ENCODE data around the gene CBLN3.
A peak's percentile ranks its signal among the peaks of the same experiment; 100 is the strongest.

The CBLN3 gene

DNA sequence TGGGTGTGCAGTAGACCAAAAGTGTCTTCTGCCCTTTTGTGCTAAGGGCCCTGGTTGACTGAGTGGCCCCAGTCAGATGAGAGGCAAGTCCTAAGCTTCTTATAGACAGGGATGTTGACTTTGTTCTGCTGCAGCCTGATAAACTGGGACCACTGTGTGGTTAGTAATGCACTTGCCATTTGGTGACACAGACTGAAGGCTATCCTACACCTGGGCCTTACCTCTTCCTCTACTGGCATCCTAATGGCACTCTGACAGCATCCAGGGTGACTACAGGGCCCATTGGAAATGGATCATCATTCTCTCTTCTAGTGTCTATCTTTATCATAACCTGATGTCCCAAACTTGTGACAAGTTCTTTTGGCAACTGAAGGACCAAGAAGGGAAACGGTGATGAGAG is 9.8 kb upstream of the CBLN3 start:
- in situ Hi-C loops (cut with HindIII; ENCODE audit: low sequenced_read_pairs) = loop anchor here (10.0 kb wide), 1 partner anchor 104 kb away; the partner anchor contains the start of genes ADCY4 and RIPK3
- no peak overlapping the region for H3K4me3 ChIP-seq (ENCODE audit: low read depth, low read length)
- DNase-seq (ENCODE audit: low read depth, low spot score) = no peak
- TF ChIP-seq, protein P1, sequence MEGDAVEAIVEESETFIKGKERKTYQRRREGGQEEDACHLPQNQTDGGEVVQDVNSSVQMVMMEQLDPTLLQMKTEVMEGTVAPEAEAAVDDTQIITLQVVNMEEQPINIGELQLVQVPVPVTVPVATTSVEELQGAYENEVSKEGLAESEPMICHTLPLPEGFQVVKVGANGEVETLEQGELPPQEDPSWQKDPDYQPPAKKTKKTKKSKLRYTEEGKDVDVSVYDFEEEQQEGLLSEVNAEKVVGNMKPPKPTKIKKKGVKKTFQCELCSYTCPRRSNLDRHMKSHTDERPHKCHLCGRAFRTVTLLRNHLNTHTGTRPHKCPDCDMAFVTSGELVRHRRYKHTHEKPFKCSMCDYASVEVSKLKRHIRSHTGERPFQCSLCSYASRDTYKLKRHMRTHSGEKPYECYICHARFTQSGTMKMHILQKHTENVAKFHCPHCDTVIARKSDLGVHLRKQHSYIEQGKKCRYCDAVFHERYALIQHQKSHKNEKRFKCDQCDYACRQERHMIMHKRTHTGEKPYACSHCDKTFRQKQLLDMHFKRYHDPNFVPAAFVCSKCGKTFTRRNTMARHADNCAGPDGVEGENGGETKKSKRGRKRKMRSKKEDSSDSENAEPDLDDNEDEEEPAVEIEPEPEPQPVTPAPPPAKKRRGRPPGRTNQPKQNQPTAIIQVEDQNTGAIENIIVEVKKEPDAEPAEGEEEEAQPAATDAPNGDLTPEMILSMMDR (IDR thresholded peaks at IDR 0.05; ENCODE audit: low read depth, low read length) = no peak

DNA sequence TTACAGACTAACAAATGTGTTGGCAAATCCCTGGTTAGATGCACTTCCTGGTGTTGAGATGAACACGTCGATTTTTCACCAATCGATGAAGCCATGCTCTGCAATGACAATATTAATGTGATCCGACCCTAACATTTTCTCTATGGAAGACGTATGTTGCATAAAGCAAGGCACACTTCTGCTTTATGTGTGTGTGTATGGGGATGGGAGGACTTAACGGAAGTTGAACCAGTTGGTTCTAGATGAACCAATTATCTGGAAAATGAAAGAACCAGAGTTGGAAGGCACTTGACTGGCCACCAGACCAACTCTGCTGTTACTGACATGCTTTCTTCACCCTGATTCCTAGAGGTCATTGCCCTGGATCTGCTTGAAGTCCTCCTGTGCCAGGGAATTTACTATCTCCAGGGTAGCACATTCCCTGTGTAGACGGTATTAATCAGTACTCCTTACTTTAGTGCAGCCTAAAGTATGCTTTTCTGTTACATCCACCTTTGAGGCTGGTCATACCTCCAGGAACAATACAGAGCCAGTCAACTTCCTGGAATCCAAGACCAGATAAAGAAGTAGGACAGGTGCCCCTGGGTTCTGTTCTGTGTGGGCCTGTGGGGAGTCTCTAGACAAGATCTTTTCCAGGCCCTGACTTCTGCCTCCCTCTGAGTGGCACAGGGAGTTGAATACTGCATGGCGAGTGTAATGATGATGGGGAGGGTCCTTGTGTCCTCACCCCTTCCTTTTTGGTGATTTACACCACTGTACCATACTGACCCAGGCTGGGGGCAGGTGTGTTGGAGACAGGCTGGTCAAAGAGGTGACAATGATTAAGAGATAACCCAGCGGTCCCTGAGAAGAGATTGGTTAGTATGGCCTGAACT is 9.0 kb upstream of the CBLN3 start:
- no peak for DNase-seq (ENCODE audit: low read depth, low spot score)
- H3K4me3 ChIP-seq (ENCODE audit: low read depth, low read length) = no peak overlapping the region
- TF ChIP-seq, protein P1 (IDR thresholded peaks at IDR 0.05; ENCODE audit: low read depth, low read length) = no peak
- in situ Hi-C loops (cut with HindIII; ENCODE audit: low sequenced_read_pairs) = loop anchor here (10.0 kb wide), 1 partner anchor 104 kb away; the partner anchor contains the start of genes ADCY4 and RIPK3

DNA sequence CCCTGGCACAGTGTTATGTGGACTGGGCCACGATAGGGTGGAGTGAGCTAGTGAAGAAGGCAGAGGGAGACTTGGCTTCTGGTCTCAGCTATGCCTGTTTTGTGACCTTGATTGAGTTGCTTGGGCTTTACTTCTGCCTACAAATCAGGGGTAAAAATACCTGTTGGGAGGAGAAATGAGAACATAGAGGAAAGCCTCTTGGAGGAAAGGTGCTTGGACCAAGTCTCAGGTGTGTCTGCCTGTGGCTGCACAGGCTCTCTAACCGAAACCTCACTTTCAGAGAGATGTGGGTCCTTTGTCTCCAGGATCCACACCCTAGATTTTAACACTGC is 8.2 kb upstream of the CBLN3 start:
- in situ Hi-C loops (cut with HindIII; ENCODE audit: low sequenced_read_pairs) = loop anchor here (10.0 kb wide), 1 partner anchor 103 kb away; the partner anchor contains the start of genes ADCY4 and RIPK3
- no peak for DNase-seq (ENCODE audit: low read depth, low spot score)
- TF ChIP-seq, protein P1 (IDR thresholded peaks at IDR 0.05; ENCODE audit: low read depth, low read length) = no peak
- H3K4me3 ChIP-seq (ENCODE audit: low read depth, low read length) = no peak overlapping the region

DNA sequence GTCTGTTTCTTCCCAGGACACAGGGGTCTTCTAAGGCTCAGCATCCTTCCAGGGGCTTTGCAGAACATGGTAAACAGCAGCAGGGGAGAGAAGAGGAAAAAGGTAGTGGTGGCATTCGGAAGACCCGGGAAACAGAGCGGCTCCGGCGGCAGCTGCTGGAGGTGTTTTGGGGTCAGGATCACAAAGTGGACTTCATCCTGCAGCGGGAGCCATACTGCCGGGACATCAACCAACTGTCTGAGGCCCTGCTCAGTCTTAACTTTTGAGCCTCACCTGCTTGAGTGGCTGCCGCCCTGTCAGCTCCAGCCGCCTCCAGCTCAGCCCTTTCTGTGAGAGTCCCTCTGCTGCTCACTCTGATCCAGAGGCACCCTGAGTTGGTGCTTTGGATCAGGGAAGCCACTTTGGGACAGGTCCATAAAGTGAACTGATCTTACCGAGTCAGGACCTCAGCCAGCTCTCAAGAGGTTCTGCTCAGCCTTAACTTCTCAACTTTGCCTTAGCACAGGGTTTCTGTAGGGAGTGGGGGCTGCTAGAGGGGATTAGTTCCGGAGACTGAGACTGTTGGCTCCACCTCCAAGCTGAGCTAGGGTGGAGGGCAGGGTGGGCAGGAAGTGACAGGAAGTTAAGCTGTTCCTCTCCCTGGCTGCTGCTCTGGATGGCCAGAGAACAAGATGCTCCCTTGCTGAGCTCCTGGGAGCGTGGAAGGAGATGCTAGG is 7.7 kb upstream of the CBLN3 start:
- no peak overlapping the region for H3K4me3 ChIP-seq (ENCODE audit: low read depth, low read length)
- no peak for DNase-seq (ENCODE audit: low read depth, low spot score)
- TF ChIP-seq, protein P1 (IDR thresholded peaks at IDR 0.05; ENCODE audit: low read depth, low read length) = no peak
- in situ Hi-C loops (cut with HindIII; ENCODE audit: low sequenced_read_pairs) = loop anchor here (10.0 kb wide), 1 partner anchor 102 kb away; the partner anchor contains the start of genes ADCY4 and RIPK3

DNA sequence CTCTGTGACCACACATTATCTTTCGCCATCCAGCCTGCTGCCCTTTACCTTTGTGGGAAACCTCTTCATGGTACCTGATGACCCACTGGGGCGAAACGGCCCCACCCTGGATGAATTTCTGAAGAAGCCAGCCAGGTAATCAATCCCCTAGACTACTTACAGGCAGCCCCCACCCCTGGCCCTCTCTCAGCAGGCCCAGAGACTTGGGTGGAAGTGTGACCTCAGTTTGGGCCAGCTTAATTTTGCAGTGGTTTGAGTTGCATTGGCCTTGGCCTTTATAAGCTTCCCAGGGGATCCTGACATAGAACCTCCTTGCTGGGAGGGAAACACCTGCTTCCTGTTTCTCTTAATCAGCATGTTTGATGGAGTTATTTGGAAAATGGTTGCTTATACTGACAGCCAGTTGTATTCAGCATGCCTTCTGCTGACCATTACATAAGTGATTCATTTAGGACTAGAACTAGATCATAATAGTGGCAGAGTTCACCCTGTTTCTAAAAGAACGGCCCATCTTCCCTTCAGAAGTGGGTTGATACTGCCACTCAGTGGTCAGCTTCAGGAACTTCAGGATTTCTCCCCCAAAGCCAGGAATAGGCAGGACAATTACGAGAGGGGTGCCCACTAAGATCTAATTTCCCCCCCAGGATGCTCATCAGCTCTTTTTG is 7.0 kb upstream of the CBLN3 start:
- DNase-seq (ENCODE audit: low read depth, low spot score) = peak; percentile 79
- TF ChIP-seq, protein P1 (IDR thresholded peaks at IDR 0.05; ENCODE audit: low read depth, low read length) = peak; percentile 76
- no peak overlapping the region for H3K4me3 ChIP-seq (ENCODE audit: low read depth, low read length)
- in situ Hi-C loops (cut with HindIII; ENCODE audit: low sequenced_read_pairs) = loop anchor here (10.0 kb wide), 1 partner anchor 102 kb away; the partner anchor contains the start of genes ADCY4 and RIPK3

DNA sequence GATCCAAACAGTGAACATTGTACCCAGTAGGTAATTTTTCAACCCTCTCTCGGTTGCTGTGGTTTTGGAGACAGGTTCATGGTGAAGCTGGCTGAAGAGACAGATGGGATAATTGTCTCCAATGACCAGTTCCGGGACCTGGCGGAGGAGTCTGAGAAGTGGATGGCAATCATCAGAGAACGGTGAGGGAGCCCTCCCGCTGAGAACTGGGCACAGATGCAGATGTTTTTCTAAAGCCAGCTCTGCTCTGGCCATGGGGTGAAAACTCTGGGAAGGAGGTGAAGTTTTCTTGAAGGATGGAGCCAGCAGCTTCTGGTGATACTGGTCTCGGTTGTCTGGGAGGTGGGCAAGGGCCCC is 6.5 kb upstream of the CBLN3 start:
- DNase-seq (ENCODE audit: low read depth, low spot score) = no peak
- TF ChIP-seq, protein P1 (IDR thresholded peaks at IDR 0.05; ENCODE audit: low read depth, low read length) = no peak
- no peak overlapping the region for H3K4me3 ChIP-seq (ENCODE audit: low read depth, low read length)
- in situ Hi-C loops (cut with HindIII; ENCODE audit: low sequenced_read_pairs) = loop anchor here (10.0 kb wide), 1 partner anchor 101 kb away; the partner anchor contains the start of genes ADCY4 and RIPK3

All from astrocyte of the spinal cord (primary cell).